Mucosa of stomach (tissue), 1 donor: Measurements from ENCODE around the gene DNAJC25.
"Not testable (repeated sequence)": the region's sequence is repeated elsewhere in the genome, so short reads cannot be mapped to it uniquely, and the experiment has no call there.

Source experiments
- H3K27me3 ChIP-seq: one replicate; pipeline ENCODE4 v1.7.0; 2013; ENCODE audit warnings: mild to moderate bottlenecking, low read length; ENCODE audit not compliant: control insufficient read depth, insufficient read depth
- H3K36me3 ChIP-seq: one replicate; pipeline ENCODE4 v1.7.0; 2013; ENCODE audit warnings: low read length; ENCODE audit not compliant: control insufficient read depth, insufficient read depth
- H3K4me1 ChIP-seq: one replicate; pipeline ENCODE4 v1.7.0; 2013; ENCODE audit warnings: mild to moderate bottlenecking, low read length; ENCODE audit not compliant: control insufficient read depth, insufficient read depth
- H3K4me3 ChIP-seq: one replicate; pipeline ENCODE4 v1.7.0; 2013; ENCODE audit warnings: low read length
- H3K9ac ChIP-seq: one replicate; pipeline ENCODE4 v1.7.0; 2013; ENCODE audit warnings: mild to moderate bottlenecking, low read length, moderate library complexity
- H3K9me3 ChIP-seq: one replicate; pipeline ENCODE4 v1.7.0; 2013; ENCODE audit warnings: mild to moderate bottlenecking, low read length, moderate library complexity; ENCODE audit not compliant: control insufficient read depth
- donor health status: Pancreatic carcinoma.

The DNAJC25 gene

GRCh38 chr9:111659691-111660090, 28.6 kb downstream of the DNAJC25 start:
- no peaks in the 10 kb centered on the region for H3K27me3 ChIP-seq
- H3K4me3 ChIP-seq: no peak overlapping the region
- no peaks in the 10 kb centered on the region for H3K36me3 ChIP-seq
- peaks cover 18% of the 10 kb centered on the region for H3K4me1 ChIP-seq
- H3K9ac ChIP-seq: no peak overlapping the region
- no peaks in the 10 kb centered on the region for H3K9me3 ChIP-seq

- Histone ChIP-seq H3K4me1 (peaks cover 18% of the 10 kb centered on the region), H3K27me3 (no peaks in the 10 kb centered on the region), H3K9ac (peak within 1 kb of the TSS; percentile 40), H3K36me3 (no peaks in the 10 kb centered on the region), H3K4me3 (peak within 1 kb of the TSS; percentile 0), H3K9me3 (no peaks in the 10 kb centered on the region)
These were observed 30.1 kb downstream of the DNAJC25 start, which contains the start of gene GNG10 for GRCh38 chr9:111661150-111661801. TSS of gene GNG10 (plus strand) at chr9:111661605. CDS start at chr9:111661635, 30 bp downstream.

DNA sequence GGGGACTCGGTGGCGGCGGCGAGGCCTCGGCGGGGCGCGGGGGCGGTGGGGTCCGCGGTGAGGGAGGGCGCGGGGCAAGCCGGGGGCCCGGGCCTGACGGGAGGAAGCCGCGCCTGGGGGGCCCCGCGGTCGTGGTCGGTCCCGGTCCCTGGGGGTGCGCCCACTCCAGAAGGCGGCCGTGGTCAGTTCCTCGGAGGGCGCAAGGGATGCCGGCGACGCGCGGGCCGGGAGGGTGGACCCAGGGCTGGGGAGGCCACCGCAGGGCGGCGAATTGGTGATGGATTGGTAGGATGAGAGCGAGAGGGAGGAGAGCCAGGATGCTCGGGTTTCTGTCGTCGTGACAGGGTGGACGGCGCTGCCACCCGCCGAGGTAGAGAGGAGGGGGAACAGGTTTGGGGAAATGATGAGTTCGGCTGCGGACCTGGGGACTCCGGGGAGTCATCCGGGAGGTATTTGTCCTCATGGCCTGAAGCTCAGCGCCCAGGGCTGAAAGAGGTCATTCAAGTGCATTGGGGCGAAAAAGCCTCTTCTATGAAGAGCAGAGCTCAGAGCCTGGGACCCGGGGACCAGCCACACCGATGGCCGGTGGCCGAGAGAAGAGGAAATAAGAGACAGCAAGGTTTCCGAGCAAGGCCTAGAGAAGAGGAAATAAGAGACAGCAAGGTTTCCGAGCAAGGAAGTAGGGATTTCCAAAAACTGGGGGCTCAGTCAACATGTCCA, 30.8 kb downstream of the DNAJC25 start:
- H3K9ac ChIP-seq: peak overlapping the region; percentile 40
- H3K36me3 ChIP-seq: no peaks in the 10 kb centered on the region
- no peaks in the 10 kb centered on the region for H3K9me3 ChIP-seq
- peak overlapping the region; percentile 0 for H3K4me3 ChIP-seq
- H3K27me3 ChIP-seq: no peaks in the 10 kb centered on the region
- peaks cover 18% of the 10 kb centered on the region for H3K4me1 ChIP-seq

DNA sequence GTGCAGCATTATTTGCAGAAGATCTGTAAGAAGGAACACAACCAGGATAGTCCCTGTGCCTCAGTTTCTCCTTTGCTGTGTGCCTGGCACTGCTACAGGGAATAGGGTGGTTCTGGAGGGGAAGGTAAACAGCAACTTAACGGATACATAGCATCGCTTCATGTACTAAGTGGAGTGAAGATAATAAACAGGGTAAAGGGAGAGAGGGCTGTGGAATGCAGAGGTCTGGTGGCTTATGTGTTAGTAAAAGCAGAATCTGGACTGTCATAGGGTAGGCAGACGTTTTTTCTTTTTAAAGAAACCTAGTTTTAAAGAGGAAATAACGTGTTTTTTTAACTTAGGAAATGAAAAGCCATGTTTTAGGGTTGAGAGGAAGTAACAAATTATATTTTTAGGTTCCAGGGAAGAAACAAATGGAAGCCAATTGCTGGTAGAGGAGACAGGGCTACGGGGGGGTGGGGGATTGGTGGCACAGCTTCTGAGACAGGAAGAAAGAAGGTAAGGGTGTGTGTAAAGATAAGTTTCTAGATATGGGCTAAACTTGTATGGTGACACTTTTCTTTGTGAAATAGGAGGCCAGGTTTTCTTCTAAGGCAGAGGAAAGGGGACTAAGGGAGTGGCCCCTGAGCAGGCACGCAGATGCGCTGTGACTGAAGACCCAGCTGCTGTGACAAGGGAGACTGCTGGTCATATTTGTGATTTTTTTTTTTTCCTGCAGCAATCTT, 31.6 kb downstream of the DNAJC25 start:
- Histone ChIP-seq H3K4me1 (peaks cover 18% of the 10 kb centered on the region), H3K36me3 (no peaks in the 10 kb centered on the region), H3K27me3 (no peaks in the 10 kb centered on the region), H3K9me3 (no peaks in the 10 kb centered on the region), H3K4me3 (peak overlapping the region; percentile 0), H3K9ac (peak overlapping the region; percentile 40)

DNA sequence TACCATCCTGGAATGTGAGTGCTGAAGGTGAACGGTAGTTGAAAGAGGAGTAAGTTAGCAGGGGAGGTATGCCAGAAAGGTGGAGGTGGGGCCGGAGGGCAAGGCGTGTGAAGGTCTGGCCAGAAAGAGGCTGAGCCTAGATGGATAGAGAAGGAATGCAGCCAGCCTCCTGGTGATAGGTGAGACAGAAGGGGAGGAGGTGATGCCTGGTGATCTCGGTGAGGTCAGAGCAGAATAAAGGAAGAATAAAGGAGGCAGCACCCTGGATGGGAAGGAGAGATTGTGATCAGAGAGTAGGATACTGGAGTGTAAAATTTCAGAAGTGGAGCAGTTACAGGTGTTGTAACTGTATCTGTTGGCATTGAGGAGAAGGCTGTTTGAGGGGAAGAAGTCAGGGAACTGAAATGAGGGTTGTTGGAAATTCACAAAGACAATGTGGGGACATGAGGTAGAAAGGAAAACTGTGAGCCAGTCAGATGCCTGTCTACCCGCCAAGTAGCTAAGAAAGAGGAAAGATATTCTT, 32.2 kb downstream of the DNAJC25 start:
- Histone ChIP-seq H3K9me3 (no peaks in the 10 kb centered on the region), H3K4me3 (no peak overlapping the region), H3K9ac (no peak overlapping the region), H3K4me1 (peaks cover 18% of the 10 kb centered on the region), H3K27me3 (no peaks in the 10 kb centered on the region), H3K36me3 (no peaks in the 10 kb centered on the region)

DNA sequence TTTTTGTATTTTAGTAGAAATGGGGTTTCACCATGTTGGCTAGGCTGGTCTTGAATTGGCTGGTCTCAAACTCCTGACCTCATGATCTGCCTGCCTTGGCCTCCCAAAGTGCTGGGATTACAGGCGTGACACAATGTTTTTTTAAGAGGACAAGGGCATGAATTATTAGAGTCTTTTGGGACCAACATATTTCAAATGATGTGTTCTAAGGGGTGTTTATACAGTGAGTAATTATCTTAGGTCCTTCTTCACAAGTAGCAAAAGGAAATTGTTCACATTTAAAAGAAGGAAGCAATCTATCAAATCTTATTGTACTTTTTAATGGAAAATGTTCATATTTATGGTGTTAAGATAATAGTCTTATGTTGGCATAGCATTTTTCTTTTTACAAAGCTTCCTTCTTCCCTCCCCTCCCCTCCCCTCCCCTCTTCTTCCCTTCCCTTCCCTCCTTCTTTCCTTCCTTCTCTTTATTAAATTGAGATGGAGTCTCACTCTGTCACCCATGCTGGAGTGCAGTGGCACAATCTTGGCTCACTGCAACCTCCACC, 37.0 kb downstream of the DNAJC25 start:
- H3K9ac ChIP-seq: no peak overlapping the region

DNA sequence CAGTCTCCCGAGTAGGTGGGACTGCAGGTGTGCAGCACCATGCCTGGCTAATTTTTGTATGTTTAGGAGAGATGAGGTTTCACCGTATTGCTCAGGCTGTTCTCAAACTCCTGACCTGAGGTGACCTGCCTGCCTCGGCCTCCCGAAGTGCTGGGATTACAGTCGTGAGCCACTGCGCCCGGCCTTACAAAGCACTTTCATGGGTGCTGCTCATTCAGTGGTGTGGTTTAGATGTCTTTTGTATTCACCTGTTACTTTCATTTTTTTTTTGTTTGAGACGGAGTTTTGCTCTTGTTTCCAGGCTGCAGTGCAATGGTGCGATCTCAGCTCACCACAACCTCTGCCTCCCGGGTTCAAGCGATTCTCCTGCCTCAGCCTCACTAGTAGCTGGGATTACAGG, 37.5 kb downstream of the DNAJC25 start:
- H3K4me1 ChIP-seq, H3K9ac ChIP-seq, H3K36me3 ChIP-seq, H3K27me3 ChIP-seq, H3K9me3 ChIP-seq, H3K4me3 ChIP-seq: not testable (repeated sequence)

More for the DNA sequence above, 37.0 kb downstream of the DNAJC25 start:
- Histone ChIP-seq H3K27me3 (no peaks in the 10 kb centered on the region), H3K9me3 (no peaks in the 10 kb centered on the region), H3K36me3 (no peaks in the 10 kb centered on the region), H3K4me3 (no peak overlapping the region), H3K4me1 (peaks cover 5% of the 10 kb centered on the region)

GRCh38 chr9:111674319-111674718, 43.2 kb downstream of the DNAJC25 start:
- Histone ChIP-seq H3K27me3 (no peaks in the 10 kb centered on the region), H3K4me1 (no peaks in the 10 kb centered on the region)

GRCh38 chr9:111676116-111676515, 45.0 kb downstream of the DNAJC25 start:
- Histone ChIP-seq H3K36me3 (no peaks in the 10 kb centered on the region), H3K9me3 (no peaks in the 10 kb centered on the region), H3K4me3 (no peak overlapping the region), H3K27me3 (no peaks in the 10 kb centered on the region), H3K9ac (no peak overlapping the region), H3K4me1 (no peaks in the 10 kb centered on the region)

More at GRCh38 chr9:111674319-111674718, 43.2 kb downstream of the DNAJC25 start:
- no peak overlapping the region for H3K9ac ChIP-seq
- H3K4me3 ChIP-seq: no peak overlapping the region
- H3K9me3 ChIP-seq: no peaks in the 10 kb centered on the region
- no peaks in the 10 kb centered on the region for H3K36me3 ChIP-seq

- no peaks in the 10 kb centered on the region for H3K36me3 ChIP-seq
- H3K9ac ChIP-seq: no peak overlapping the region
- H3K27me3 ChIP-seq: no peaks in the 10 kb centered on the region
These were observed 47.2 kb downstream of the DNAJC25 start for GRCh38 chr9:111678293-111678692.

GRCh38 chr9:111679199-111679598, 48.1 kb downstream of the DNAJC25 start:
- Histone ChIP-seq H3K4me3 (no peak overlapping the region), H3K9me3 (no peaks in the 10 kb centered on the region), H3K4me1 (no peaks in the 10 kb centered on the region), H3K9ac (no peak overlapping the region), H3K36me3 (no peaks in the 10 kb centered on the region), H3K27me3 (no peaks in the 10 kb centered on the region)

More at GRCh38 chr9:111678293-111678692, 47.2 kb downstream of the DNAJC25 start:
- no peaks in the 10 kb centered on the region for H3K4me1 ChIP-seq
- no peak overlapping the region for H3K4me3 ChIP-seq
- no peaks in the 10 kb centered on the region for H3K9me3 ChIP-seq
